HepG2 (cell line): ENCODE measurements around the gene GGT7. TPM values are rescaled to one million over a fixed set of nuclear protein-coding genes. Genes with fewer than 3 reads are reported as not detected.

ENCODE experiments used
- FOXP4 ChIP-seq: sonication (generic); formaldehyde crosslinking; IDR thresholded peaks from 2 replicates; pipeline ENCODE4 v1.4.0; 2020; ENCODE audit warnings: missing genetic modification reagents
- HNF1A ChIP-seq, 2 experiments: sonication (generic) in 1 of 2; formaldehyde crosslinking in 1 of 2; IDR thresholded peaks; 2 replicates each; pipeline versions ENCODE4 v1.4.0 to v1.6.1; 2016 to 2020; ENCODE audit warnings: borderline replicate concordance in 1 of 2, low read depth in 1 of 2, mild to moderate bottlenecking in 1 of 2, missing genetic modification reagents in 1 of 2
- LRRFIP1 ChIP-seq: sonication (generic); formaldehyde crosslinking; conservative IDR thresholded peaks from 2 replicates; pipeline ENCODE4 v1.4.0; 2020; ENCODE audit warnings: missing genetic modification reagents
- RELA ChIP-seq: sonication (generic); formaldehyde crosslinking; IDR thresholded peaks from 2 replicates; pipeline ENCODE4 v1.4.0; 2020; ENCODE audit warnings: missing genetic modification reagents
- SAP130 ChIP-seq: IDR thresholded peaks from 2 replicates; pipeline ENCODE4 v1.6.1; 2016; ENCODE audit warnings: low read depth
- ZNF230 ChIP-seq: sonication (generic); formaldehyde crosslinking; IDR thresholded peaks from 2 replicates; pipeline ENCODE4 v1.4.0; 2020; ENCODE audit warnings: mild to moderate bottlenecking, missing genetic modification reagents
- ZNF512 ChIP-seq: sonication (generic); formaldehyde crosslinking; IDR thresholded peaks from 2 replicates; pipeline ENCODE4 v1.4.0; 2020; ENCODE audit warnings: mild to moderate bottlenecking, missing genetic modification reagents
- ZNF800 ChIP-seq: sonication (generic); formaldehyde crosslinking; IDR thresholded peaks from 2 replicates; pipeline ENCODE4 v1.4.0; 2020; ENCODE audit warnings: missing genetic modification reagents
- ZXDC ChIP-seq: sonication (generic); formaldehyde crosslinking; IDR thresholded peaks from 2 replicates; pipeline ENCODE4 v1.5.0; 2020; ENCODE audit warnings: mild to moderate bottlenecking, missing genetic modification reagents
- polyA plus RNA-seq, 8 experiments: library from polyadenylated mRNA; depleted of rRNA in 3 of 8; stranded (reverse) in 7 of 8; unstranded in 1 of 8; fragments of >200 nt; fragmentation: Illumina TruSeq in 4 of 8; extraction: Trizol in 4 of 8; gene quantifications; 2 replicates each; pipeline versions ENCODE4 v1.2.1 to v1.2.3, GENCODE V29; 2011 to 2016; ENCODE audit warnings: low read depth in 4 of 8, missing spikeins in 1 of 8, mixed read lengths in 1 of 8; ENCODE audit not compliant: insufficient read depth in 1 of 8
- total RNA-seq, 5 experiments: library from RNA; depleted of rRNA; stranded (reverse); fragments of >200 nt; fragmentation: Illumina TruSeq; extraction: Trizol; gene quantifications; 2 replicates each; pipeline ENCODE4 v1.2.3, GENCODE V29; 2016; ENCODE audit warnings: low read depth in 1 of 5

GGT7 gene
- total and polyA plus RNA-seq, 2 of the 13 experiments (the other 11 are each of a cell fraction or from before 2014, with no cell fraction given): 6.6 to 23.0 TPM

- TF ChIP-seq LRRFIP1 (CRISPR knock-in tag): 0 out of 2 replicates have a peak, but pooled peaks have one; percentile 6
- no peak for TF ChIP-seq RELA (CRISPR knock-in tag)
- peak; percentile 94 for TF ChIP-seq SAP130 (CRISPR knock-in tag)
- peak; percentile 35; the same call in 1 of the 2 replicates for TF ChIP-seq FOXP4 (CRISPR knock-in tag)
- no peak for TF ChIP-seq ZNF512 (CRISPR knock-in tag)
- TF ChIP-seq ZNF230 (CRISPR knock-in tag): 0 out of 2 replicates have a peak, but pooled peaks have one; percentile 4
- no peak for TF ChIP-seq ZXDC (CRISPR knock-in tag)
- TF ChIP-seq ZNF800 (CRISPR knock-in tag): no peak
- TF ChIP-seq HNF1A (IDR thresholded peaks at IDR 0.05; ENCODE audit: low read depth): 0 out of 2 replicates have a peak, but pooled peaks have one; percentile 48
- no peak; the same call in 1 of the 2 replicates for TF ChIP-seq HNF1A (CRISPR knock-in tag; IDR thresholded peaks at IDR 0.05; ENCODE audit: borderline replicate concordance)
Observed at GRCh38 chr20:34875642-34876405, 3.2 kb upstream of the GGT7 start (continued).
